Tibial nerve (tissue), 4 donors: ENCODE measurements around the gene CD55.

ENCODE experiments used
- CTCF ChIP-seq, 5 experiments: fragments of 200-600 bp in 3 of 5; fragments of 450-650 bp in 2 of 5; sonication (generic) in 3 of 5; IDR thresholded peaks; one replicate each; pipeline ENCODE4 v1.5.1; 2016 to 2019; ENCODE audit warnings: antibody characterized with exemption in 5 of 5, mild to moderate bottlenecking in 3 of 5, moderate library complexity in 2 of 5
- EP300 ChIP-seq, 2 donors: sonication (generic); formaldehyde crosslinking; IDR thresholded peaks; one replicate each; pipeline ENCODE4 v1.6.1; 2017; ENCODE audit warnings: antibody characterized with exemption in 2 of 2, mild to moderate bottlenecking in 1 of 2
- POLR2A ChIP-seq, 2 donors: fragments of 450-650 bp; IDR thresholded peaks; one replicate each; pipeline ENCODE4 v1.6.1; 2017; ENCODE audit warnings: antibody characterized with exemption in 2 of 2, mild to moderate bottlenecking in 2 of 2, moderate library complexity in 2 of 2

- TF ChIP-seq POLR2A (IDR thresholded peaks at IDR 0.05) = no peak
- TF ChIP-seq CTCF (IDR thresholded peaks at IDR 0.05) = no peak
- TF ChIP-seq EP300 (IDR thresholded peaks at IDR 0.05) = no peak
These were observed 24.4 kb downstream of the CD55 start for GRCh38 chr1:207345644-207346477.
